NCI-H1092 treated with DMSO at 0.1 percent for 48 hours (cell line): ENCODE measurements around the gene NADSYN1.

Experiments
- DNase-seq: peaks from one replicate; lab custom pipeline; 2025; lab: John Stamatoyannopoulos, UW

Gene NADSYN1

GRCh38 chr11:71451596-71452198 lies 1.3 kb upstream of the NADSYN1 start:
- DNase-seq: no peak

DNA sequence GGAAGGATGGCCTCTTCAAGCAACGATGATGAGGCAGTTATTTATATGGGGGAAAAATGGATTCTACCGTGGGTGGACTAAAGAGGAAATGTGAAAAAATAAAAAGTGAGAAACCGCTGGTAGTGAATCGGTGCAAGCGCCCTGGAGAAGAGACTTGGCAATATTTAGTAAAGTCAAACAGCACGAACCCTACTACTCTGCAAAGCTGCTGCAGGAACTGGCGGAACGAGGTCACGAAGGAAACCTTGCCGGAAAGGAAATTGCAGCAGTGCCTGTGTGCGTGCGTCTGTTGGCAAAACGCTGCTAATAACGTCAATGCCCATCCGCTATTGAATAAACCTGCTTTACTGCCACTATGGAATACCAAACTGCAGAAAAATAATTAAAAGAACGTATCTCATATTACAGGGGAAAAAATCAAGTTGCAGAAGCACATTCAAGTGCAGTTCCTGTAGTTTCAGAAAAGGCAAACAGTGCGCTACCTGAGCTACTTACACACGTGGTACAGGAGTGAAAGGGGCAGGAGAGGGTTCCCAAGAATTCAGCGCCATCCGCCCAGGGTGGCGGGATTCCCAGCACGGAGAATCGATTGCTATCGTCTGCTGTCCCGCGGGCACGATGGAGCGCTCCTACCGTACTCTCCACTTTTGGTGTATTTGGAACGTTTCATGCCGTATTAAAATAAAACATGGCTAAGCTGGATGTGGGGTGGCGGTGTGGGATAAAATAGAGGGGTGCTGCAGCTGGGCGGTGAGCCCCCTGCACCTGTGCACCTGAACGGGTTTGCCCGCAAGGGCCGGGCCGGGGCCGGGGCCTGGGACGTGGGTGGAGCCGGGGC lies 585 bp upstream of the NADSYN1 start:
- DNase-seq: peak; percentile 76

- no peak for DNase-seq
Measured at GRCh38 chr11:71453918-71454304, 908 bp downstream of the NADSYN1 start.

DNA sequence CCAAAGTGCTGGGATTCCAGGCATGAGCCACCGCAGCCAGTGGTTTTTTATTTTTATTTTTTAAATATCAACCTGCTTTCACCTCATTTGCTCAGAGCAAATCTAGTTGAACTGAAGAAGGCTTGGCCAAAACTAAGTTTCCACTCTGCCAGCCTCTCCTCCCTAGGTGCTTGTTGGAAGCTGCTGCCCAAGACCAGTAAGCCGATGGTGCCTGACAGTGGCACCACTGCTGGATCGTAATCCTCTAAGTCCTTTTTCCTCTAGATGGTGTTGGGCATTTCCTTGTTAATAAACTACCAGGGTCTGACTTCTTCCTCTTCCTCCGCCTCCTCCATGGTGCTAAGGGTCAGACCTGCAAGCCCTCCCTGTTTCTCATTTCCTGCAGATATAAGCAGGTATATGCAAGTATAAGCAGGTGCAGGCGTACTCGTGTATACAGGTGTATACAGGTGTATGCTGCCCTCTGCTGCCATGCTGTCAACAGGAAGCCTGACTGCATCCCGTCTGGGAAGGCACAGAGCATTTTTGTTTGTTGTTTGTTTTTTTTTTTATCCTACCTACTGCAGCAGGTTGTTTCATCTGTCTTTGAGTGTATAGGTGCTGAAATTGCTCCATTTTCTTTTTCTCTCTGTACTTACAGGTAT lies 1.6 kb downstream of the NADSYN1 start:
- DNase-seq: no peak

DNA sequence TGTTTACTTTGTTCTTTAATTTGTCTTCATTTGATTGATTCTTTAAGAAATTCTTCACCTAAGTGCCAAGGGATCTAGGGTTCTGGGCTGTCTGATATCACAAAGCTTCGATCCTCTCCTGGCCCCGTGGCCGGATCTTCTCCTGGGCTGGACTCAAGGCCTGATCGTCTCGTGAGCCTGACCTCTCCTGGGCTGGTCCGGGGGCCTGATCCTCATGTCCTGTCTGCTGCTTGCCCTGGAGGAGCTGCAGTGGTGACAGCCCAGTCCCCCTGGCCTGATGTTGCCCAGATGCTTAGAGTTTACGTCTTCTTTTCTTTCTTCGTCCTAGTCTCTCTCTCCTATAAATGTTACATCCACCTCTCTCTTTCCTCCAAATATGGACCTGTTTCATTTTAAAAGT lies 3.3 kb downstream of the NADSYN1 start:
- DNase-seq: no peak

- DNase-seq: no peak
Measured at GRCh38 chr11:71456831-71457230, 3.8 kb downstream of the NADSYN1 start.

DNA sequence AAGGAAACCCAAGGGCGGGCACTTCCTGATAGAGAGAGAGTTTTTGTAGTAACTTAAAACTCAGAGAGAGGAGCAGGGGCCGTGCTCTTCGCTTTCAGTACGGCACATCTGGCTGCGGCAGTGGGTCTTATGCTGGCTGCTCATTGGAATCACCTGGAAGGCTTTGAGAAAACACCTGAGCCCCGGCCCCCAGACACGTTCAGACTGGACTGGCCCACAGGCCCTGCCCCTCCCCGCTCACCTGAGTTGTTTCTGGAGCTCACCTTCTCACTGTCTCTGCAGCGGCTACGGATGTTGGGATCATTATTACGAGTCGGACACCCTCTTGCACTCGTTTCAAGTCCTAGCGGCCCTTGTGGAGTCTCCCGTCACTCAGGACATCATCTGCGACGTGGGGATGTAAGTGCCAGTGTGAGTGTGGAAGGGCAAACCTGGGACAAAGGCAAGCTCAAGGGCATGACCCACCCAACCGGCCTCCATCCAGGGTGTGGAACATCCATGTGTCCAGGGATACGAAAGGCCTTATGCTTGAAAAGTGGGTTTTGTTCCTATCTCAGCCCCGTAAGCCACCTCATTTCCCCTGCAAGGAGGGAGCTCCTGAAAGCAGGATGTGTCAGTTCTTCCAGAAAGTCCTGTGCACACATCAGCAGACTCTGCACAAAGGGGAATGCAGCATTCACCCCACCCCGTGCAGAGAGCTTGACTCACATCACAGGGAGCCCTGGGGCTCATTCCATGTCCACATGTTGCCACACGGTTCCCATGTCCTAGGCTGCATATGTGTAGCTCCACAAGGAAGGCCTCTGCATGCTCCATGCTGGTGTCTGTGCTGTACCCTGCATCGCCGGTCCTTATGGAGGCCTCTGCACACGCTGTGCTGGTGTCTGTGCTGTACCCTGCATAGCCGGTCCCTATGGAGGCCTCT lies 5.4 kb downstream of the NADSYN1 start:
- no peak for DNase-seq

- no peak for DNase-seq
Measured at GRCh38 chr11:71459076-71459766, 6.2 kb downstream of the NADSYN1 start.

- no peak for DNase-seq
Measured at GRCh38 chr11:71459767-71460320, 6.8 kb downstream of the NADSYN1 start.

GRCh38 chr11:71461696-71462095 lies 8.7 kb downstream of the NADSYN1 start:
- DNase-seq: no peak

GRCh38 chr11:71462726-71463125 lies 9.7 kb downstream of the NADSYN1 start:
- DNase-seq: no peak

DNA sequence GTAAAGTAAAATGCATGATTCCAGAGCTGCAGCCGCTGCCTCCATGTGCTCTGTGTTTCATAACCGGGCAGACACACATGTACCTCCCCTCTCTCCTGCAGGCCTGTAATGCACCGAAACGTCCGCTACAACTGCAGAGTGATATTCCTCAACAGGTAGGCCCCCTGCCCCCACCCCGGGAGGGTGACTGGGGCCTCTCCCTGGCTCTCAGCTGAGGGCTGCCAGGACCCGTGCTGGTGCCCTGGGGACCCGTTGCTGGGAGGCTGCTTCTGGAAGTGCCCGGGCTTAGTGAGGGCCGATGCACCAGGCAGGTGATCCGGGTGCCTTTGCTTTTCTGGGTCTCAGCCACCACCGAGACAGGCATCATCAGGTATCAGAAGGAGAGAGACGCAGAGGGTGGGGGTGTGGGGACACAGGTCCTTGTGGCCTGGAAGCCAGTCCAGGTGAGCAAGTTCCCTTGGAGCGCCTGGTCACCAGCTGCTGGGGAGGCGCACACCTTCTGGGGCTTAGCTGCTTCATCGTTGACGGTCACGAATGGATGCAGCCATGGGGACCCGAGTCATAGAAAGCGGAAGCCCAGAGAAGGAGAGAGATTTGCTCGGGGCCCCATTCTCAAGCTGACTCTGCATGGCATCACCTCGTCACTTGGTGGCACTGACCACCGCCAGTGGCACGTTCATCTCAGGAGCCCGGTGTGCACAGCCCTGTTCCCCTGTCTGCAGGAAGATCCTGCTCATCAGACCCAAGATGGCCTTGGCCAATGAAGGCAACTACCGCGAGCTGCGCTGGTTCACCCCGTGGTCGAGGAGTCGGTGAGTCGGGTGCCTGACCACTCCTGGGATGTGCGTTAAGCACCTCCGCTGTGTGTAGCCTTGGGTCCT lies 10.6 kb downstream of the NADSYN1 start:
- no peak for DNase-seq

GRCh38 chr11:71465054-71465453 lies 12.1 kb downstream of the NADSYN1 start:
- DNase-seq: no peak

GRCh38 chr11:71466358-71466757 lies 13.4 kb downstream of the NADSYN1 start:
- no peak for DNase-seq

GRCh38 chr11:71467164-71467563 lies 14.2 kb downstream of the NADSYN1 start:
- no peak for DNase-seq

DNA sequence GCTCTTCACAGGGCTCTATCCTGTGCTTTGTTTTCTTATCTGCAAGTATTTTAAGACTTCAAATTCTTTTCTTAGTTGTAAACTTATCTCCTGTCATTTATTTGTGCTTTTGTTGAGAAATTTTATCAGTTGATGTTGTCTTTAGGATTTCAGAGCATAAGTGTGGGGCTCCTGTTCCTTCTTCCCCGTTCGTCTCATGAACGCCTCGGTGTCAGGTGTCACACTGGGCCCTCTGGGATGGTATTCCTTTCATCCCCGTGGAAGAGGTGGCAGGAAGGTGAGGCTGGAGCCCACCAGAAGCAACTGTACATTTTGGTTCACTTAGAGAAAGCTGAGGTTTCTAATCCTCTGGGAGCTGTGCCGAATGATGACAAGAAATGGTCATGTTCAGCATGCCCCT lies 17.9 kb downstream of the NADSYN1 start:
- DNase-seq: no peak

DNA sequence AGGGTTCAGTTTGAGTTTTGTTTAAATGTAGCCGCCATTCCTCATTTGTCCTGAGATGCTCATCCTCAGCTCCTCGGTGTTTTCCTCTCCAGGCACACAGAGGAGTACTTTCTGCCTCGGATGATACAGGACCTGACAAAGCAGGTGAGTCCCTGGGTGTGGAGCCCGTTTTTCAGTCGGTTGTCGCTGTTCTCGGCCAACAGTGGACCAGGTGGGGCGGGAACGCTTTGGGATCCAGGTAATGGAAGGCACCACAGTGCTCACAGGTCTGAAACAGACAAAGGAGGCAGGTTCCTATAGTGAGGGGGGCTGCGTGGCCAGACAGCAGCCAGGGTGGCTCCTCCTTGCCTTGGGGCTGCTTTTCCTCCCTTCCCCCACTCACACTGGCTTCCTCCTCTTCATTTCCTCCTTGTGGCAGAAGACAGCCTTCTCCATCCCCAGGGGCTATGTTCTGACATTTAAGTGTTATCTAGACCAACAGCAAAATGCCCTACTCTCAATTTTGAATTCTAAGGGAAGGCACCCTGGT lies 19.4 kb downstream of the NADSYN1 start:
- DNase-seq: no peak

GRCh38 chr11:71472941-71473792 lies 20.2 kb downstream of the NADSYN1 start:
- no peak for DNase-seq

DNA sequence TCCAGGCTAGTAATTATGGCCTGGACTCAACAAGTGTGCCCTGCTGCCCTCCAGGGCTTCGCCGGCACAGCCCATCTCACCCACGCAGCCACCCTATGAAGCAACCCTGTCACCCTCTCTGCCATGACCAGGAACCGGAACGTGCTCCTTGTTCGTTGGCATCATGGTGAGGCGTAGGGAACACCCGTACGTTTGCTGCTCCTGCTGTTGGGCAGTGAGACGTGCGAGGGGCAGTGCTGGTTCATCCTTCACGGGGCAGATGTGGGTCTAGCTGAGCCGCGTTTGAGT lies 20.7 kb downstream of the NADSYN1 start:
- no peak for DNase-seq
